Measurements from ENCODE around the gene EDIL3.

- no peak for TF ChIP-seq CTCF (IDR thresholded peaks at IDR 0.05; ENCODE audit: low read length)
- TF ChIP-seq EZH2phosphoT487 (IDR thresholded peaks at IDR 0.05; ENCODE audit: low read length) = no peak
Measured at GRCh38 chr5:84137541-84137940, 247.1 kb downstream of the EDIL3 start.
